ENCODE results near the gene POM121L2. TPM values are rescaled to one million over a fixed set of nuclear protein-coding genes. Genes with fewer than 3 reads are reported as not detected.

The POM121L2 gene
- total RNA-seq, 1 donor from 2014 or later, result not detected

- TF ChIP-seq CTCF (IDR thresholded peaks at IDR 0.05), result no peak
- H3K36me3 ChIP-seq, result no peaks in the 10 kb centered on the region
- intact Hi-C loops (cut with DNase I), result no loop called here
- H3K4me1 ChIP-seq, result no peaks in the 10 kb centered on the region
- H3K9me3 ChIP-seq, result no peaks in the 10 kb centered on the region
- no peak overlapping the region for H3K27ac ChIP-seq
- H3K27me3 ChIP-seq (ENCODE audit: low read depth), result peaks cover 99% of the 10 kb centered on the region
- ATAC-seq (no peak), DNase-seq (no peak)
- no peak overlapping the region for H3K4me3 ChIP-seq
Measured at GRCh38 chr6:27286141-27286540, 25.9 kb downstream of the POM121L2 start.

- DNase-seq (no peak), ATAC-seq (no peak)
- Histone ChIP-seq H3K4me3 (no peak overlapping the region), H3K27me3 (ENCODE audit: low read depth) (peaks cover 99% of the 10 kb centered on the region), H3K4me1 (no peaks in the 10 kb centered on the region), H3K36me3 (no peaks in the 10 kb centered on the region), H3K27ac (no peak overlapping the region), H3K9me3 (no peaks in the 10 kb centered on the region)
- TF ChIP-seq CTCF (IDR thresholded peaks at IDR 0.05), result no peak
- intact Hi-C loops (cut with DNase I), result no loop called here
Measured at GRCh38 chr6:27283279-27283678, 28.8 kb downstream of the POM121L2 start.

GRCh38 chr6:27281569-27281968, 30.5 kb downstream of the POM121L2 start:
- intact Hi-C loops (cut with DNase I), result no loop called here
- TF ChIP-seq CTCF (IDR thresholded peaks at IDR 0.05), result no peak
- DNase-seq (no peak), ATAC-seq (no peak)
- H3K27ac ChIP-seq, result no peak overlapping the region
- H3K27me3 ChIP-seq (ENCODE audit: low read depth), result peaks cover 99% of the 10 kb centered on the region
- H3K9me3 ChIP-seq, result no peaks in the 10 kb centered on the region
- no peak overlapping the region for H3K4me3 ChIP-seq
- no peaks in the 10 kb centered on the region for H3K4me1 ChIP-seq
- H3K36me3 ChIP-seq, result no peaks in the 10 kb centered on the region

- Histone ChIP-seq H3K9me3 (no peaks in the 10 kb centered on the region), H3K27me3 (ENCODE audit: low read depth) (peaks cover 99% of the 10 kb centered on the region), H3K27ac (no peak overlapping the region), H3K4me1 (no peaks in the 10 kb centered on the region), H3K4me3 (no peak overlapping the region), H3K36me3 (no peaks in the 10 kb centered on the region)
- no peak for TF ChIP-seq CTCF (IDR thresholded peaks at IDR 0.05)
- intact Hi-C loops (cut with DNase I), result no loop called here
- no peak for DNase-seq
- no peak for ATAC-seq
Measured at GRCh38 chr6:27281105-27281539, 31.0 kb downstream of the POM121L2 start.

GRCh38 chr6:27280540-27281000, 31.5 kb downstream of the POM121L2 start:
- DNase-seq, result no peak
- H3K27me3 ChIP-seq (ENCODE audit: low read depth), result peaks cover 99% of the 10 kb centered on the region

More at GRCh38 chr6:27280540-27281000, 31.5 kb downstream of the POM121L2 start:
- H3K36me3 ChIP-seq, result no peaks in the 10 kb centered on the region
- H3K27ac ChIP-seq, result no peak overlapping the region
- H3K4me1 ChIP-seq, result no peaks in the 10 kb centered on the region
- no peak for ATAC-seq
- intact Hi-C loops (cut with DNase I), result no loop called here
- H3K9me3 ChIP-seq, result no peaks in the 10 kb centered on the region
- TF ChIP-seq CTCF (IDR thresholded peaks at IDR 0.05), result no peak
- H3K4me3 ChIP-seq, result no peak overlapping the region

All from lower lobe of right lung (tissue), 2 donors.